ENCODE results near the gene SEC14L6.
"Not testable (repeated sequence)": the region's sequence is repeated elsewhere in the genome, so short reads cannot be mapped to it uniquely, and the experiment has no call there.

SEC14L6 gene

GRCh38 chr22:30569674-30570202 is 23.2 kb upstream of the SEC14L6 start:
- DNase-seq: no peak
- in situ Hi-C loops (cut with HindIII; ENCODE audit: low pct_ligation_motif_present, low pct_unique_long_range_greater_than_20kb, low sequenced_read_pairs): no loop called here

DNA sequence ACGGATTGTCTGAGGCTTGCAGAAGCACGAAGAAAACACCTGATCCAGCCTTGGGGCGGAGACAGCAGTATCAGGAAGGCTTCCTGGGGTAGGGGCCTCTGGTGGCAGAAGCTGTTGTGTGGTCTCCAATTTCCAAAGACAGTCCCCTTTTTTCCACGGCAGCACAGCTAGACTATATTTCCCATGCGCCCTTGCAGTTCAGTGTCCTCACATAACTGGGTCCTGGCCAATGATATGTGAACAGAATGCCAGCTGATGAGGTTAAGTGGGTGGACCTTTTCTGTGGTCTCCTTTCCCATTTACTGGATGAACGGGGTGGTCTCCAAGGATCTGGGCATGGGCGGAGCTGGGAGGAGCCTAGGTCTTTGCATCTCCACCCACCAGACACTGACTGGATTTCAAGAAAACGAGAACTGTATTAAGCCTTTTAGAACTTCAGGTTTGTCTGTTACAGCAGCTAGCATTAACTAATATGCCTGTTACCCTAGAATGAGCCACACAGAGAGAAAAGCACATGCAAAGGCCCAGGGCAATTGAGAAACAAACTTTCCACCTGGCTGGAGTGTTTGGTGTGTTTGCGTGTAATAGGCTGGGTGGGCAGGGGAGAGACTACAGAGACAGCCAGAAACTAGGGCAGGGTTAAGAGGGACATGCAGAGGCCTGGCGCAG is 21.7 kb upstream of the SEC14L6 start:
- in situ Hi-C loops (cut with HindIII; ENCODE audit: low pct_ligation_motif_present, low pct_unique_long_range_greater_than_20kb, low sequenced_read_pairs): no loop called here
- DNase-seq: no peak

GRCh38 chr22:30567277-30567676 is 20.7 kb upstream of the SEC14L6 start:
- DNase-seq; in situ Hi-C loops (cut with HindIII; ENCODE audit: low pct_ligation_motif_present, low pct_unique_long_range_greater_than_20kb, low sequenced_read_pairs): not testable (repeated sequence)

GRCh38 chr22:30566125-30566524 is 19.6 kb upstream of the SEC14L6 start:
- in situ Hi-C loops (cut with HindIII; ENCODE audit: low pct_ligation_motif_present, low pct_unique_long_range_greater_than_20kb, low sequenced_read_pairs): no loop called here
- peak; percentile 78 for DNase-seq

DNA sequence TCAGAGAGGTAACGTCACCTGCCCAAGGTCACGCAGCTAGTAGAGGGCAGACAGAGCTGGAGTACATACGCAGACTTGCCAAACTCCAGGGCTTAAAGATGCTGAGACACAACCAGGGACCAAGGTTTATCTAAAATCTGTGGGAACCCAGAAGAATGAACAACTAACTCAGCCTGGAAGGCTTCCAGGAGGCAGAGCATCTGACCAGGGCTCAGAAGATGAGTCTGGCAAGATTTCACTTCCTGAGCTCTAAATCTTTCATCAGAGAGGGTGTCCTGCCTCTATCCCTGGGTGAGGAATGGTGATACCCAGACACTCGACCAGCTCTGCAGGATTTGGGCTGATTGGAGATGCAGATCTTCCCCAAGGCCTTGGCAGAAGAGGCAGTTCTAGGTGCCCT is 18.8 kb upstream of the SEC14L6 start:
- in situ Hi-C loops (cut with HindIII; ENCODE audit: low pct_ligation_motif_present, low pct_unique_long_range_greater_than_20kb, low sequenced_read_pairs): no loop called here
- peak; percentile 35 for DNase-seq

DNA sequence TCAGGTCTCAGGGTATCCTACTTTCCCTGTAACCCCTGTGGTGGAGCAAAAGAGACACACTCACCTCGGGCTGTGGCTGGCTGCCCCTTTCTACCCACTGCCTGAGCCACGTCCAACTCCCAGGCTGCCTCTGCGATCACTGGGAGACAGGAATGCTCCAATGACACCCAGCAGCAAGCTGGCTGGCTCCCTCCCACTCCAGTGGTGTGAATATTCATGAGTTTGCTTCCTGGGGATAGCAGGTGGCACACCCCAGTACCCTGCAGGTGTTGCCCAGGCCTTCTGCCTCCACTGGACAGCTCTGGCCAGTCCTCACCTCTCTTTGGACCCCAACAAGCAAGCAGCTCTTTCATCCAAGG is 18.2 kb upstream of the SEC14L6 start:
- peak; percentile 31 for DNase-seq
- in situ Hi-C loops (cut with HindIII; ENCODE audit: low pct_ligation_motif_present, low pct_unique_long_range_greater_than_20kb, low sequenced_read_pairs): no loop called here

GRCh38 chr22:30564045-30564760 is 17.7 kb upstream of the SEC14L6 start:
- in situ Hi-C loops (cut with HindIII; ENCODE audit: low pct_ligation_motif_present, low pct_unique_long_range_greater_than_20kb, low sequenced_read_pairs): no loop called here
- DNase-seq: no peak

DNA sequence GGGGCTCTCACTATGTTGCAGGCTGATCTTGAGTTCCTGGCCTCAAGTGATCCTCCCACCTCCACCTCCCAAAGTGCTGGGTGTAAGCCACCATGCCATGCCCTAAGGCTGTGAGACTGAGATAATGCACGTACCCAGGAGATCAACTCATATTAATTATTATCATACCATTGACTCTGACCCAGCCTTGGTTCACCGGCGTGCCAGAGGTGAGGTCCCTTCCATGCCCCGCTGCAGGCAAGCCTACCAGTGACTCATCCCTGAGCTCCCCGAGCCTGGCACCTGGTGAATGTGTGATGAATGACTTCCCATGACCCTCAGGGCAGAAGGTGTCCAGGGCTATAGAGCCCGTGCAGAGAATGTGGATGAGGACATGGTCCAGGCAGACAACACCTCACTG is 15.8 kb upstream of the SEC14L6 start:
- in situ Hi-C loops (cut with HindIII; ENCODE audit: low pct_ligation_motif_present, low pct_unique_long_range_greater_than_20kb, low sequenced_read_pairs): no loop called here

DNA sequence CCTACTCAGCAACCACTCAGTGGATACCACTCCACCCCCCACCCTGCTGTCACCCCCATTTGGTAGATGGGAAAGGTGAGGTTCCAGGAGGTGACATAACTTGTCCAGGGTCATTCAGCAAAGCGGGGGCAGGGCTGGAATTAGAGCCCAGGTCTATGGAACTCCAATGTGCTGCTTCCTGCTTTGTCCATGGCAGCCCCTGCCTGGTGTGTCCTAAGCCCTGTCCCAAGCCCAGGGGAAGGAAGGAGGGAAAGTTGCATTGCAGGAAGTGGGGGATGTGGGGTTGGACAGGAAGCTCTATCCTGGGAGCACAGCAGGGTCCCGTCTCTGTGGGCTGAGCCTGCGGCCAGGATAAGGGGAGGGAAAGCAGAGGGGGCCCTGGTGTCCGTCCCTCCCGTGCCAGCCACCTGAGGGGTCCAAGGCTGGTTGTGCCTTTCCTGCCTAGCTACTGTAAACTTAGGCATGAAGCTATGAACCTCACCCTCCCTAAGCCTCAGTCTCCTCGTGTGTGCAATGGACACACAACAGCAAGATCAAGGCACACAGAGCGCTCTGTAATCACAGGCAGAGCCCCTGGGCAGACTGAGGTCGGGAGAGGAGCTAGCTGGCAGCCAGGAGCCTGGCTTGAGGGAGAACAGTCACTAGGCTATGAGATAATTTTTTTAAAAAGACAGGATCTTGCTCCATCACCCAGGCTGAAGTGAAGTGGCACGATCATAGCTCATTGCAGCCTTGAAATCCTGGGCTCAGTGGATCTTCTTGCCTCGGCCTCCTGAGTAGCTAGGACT is 15.1 kb upstream of the SEC14L6 start:
- DNase-seq: peak; percentile 15
- in situ Hi-C loops (cut with HindIII; ENCODE audit: low pct_ligation_motif_present, low pct_unique_long_range_greater_than_20kb, low sequenced_read_pairs): no loop called here

More for the DNA sequence above, 15.8 kb upstream of the SEC14L6 start:
- peak; percentile 84 for DNase-seq

- in situ Hi-C loops (cut with HindIII; ENCODE audit: low pct_ligation_motif_present, low pct_unique_long_range_greater_than_20kb, low sequenced_read_pairs): not testable (repeated sequence)
- DNase-seq: peak; percentile 54
Observed at GRCh38 chr22:30560643-30561202, 14.2 kb upstream of the SEC14L6 start.

DNA sequence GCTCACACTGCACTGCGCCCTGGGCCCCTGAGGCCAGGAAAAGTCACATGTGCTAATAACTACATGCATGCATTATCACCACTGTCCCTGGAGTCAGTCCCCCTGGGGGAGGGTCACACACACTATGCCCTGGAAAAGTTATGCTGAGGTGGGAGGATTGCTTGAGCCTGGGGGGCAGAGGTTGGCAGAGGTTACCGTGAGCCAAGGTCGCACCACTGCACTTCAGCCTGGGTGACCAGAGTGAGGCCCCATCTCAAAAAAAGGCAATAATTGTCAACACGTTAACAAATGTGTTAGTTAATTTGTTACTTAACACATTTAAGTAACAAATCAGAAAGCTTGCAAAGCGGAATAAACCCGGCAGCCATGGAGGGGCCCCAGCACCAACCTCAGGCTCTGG is 13.3 kb upstream of the SEC14L6 start:
- in situ Hi-C loops (cut with HindIII; ENCODE audit: low pct_ligation_motif_present, low pct_unique_long_range_greater_than_20kb, low sequenced_read_pairs): no loop called here
- no peak for DNase-seq

DNA sequence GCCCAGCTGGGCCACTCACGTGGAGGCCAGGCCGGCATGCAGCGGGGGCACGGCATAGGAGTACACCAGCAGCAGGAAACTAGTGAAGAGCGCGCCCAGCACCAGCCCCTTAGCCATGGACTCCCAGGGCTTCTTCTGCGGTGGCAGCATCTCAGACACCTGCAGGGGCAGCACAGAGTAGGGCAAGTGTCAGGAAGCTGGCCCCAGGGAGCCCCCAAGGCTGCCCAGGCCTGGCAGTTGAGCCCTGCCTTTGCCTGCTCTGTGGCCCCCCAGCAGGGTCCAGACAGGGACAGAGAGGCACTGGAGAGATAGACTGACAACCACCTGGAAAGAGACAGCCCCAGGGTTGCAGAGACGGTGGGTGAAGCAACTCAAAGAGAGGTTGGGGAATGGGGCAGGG is 10.7 kb upstream of the SEC14L6 start:
- in situ Hi-C loops (cut with HindIII; ENCODE audit: low pct_ligation_motif_present, low pct_unique_long_range_greater_than_20kb, low sequenced_read_pairs): no loop called here
- DNase-seq: no peak

GRCh38 chr22:30556388-30556787 is 9.8 kb upstream of the SEC14L6 start:
- DNase-seq: peak; percentile 21
- in situ Hi-C loops (cut with HindIII; ENCODE audit: low pct_ligation_motif_present, low pct_unique_long_range_greater_than_20kb, low sequenced_read_pairs): no loop called here

GRCh38 chr22:30555282-30556210 is 9.0 kb upstream of the SEC14L6 start:
- DNase-seq: no peak
- in situ Hi-C loops (cut with HindIII; ENCODE audit: low pct_ligation_motif_present, low pct_unique_long_range_greater_than_20kb, low sequenced_read_pairs): no loop called here

GRCh38 chr22:30553971-30554370 is 7.4 kb upstream of the SEC14L6 start:
- in situ Hi-C loops (cut with HindIII; ENCODE audit: low pct_ligation_motif_present, low pct_unique_long_range_greater_than_20kb, low sequenced_read_pairs): no loop called here
- DNase-seq: no peak

GRCh38 chr22:30552719-30553118 is 6.2 kb upstream of the SEC14L6 start:
- in situ Hi-C loops (cut with HindIII; ENCODE audit: low pct_ligation_motif_present, low pct_unique_long_range_greater_than_20kb, low sequenced_read_pairs): no loop called here
- no peak for DNase-seq

DNA sequence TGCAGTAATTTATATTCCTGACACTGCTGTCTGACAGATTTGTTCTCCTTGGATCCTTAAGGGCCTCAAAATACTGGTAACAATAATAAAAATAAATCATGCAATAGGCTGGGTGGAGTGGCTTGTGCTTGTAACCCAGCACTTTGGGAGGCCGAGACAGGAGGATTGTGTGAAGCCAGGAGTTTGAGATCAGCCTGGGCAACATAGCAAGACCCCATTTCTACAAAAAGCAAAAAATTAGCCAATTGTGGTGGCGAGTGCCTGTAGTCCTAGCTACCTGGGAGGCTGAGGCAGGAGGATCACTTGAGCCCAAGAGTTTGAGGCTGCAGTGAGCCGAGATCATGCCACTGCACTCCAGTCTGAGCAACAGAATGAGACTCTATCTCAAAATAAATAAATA is 5.3 kb upstream of the SEC14L6 start:
- in situ Hi-C loops (cut with HindIII; ENCODE audit: low pct_ligation_motif_present, low pct_unique_long_range_greater_than_20kb, low sequenced_read_pairs); DNase-seq: not testable (repeated sequence)

DNA sequence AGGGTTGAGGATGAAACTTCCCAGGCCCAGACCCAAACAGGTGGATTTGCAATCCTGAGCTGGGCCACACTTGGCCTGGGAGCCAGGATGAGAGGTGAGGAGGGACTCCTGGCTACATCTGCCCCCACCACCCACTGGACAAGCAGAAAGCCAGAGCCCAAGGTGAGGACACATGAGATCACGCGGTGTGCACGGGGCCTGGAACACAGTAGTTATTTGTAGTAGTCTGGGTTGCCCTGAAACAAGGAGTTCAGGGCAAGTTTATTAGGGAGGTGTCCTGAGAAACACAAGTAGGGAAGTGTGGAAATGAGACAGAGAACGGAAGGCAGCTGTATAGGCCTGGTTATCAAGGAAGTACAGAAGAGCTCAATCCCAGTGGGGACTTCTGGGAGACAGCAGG is 647 bp upstream of the SEC14L6 start:
- no peak for DNase-seq
- in situ Hi-C loops (cut with HindIII; ENCODE audit: low pct_ligation_motif_present, low pct_unique_long_range_greater_than_20kb, low sequenced_read_pairs): no loop called here
